ENCODE results near the gene LIME1. TPM values are rescaled to one million over a fixed set of nuclear protein-coding genes. Genes with fewer than 3 reads are reported as not detected.

The LIME1 gene
- total RNA-seq, 1 experiment from 2014 or later = 13.5 TPM

DNA sequence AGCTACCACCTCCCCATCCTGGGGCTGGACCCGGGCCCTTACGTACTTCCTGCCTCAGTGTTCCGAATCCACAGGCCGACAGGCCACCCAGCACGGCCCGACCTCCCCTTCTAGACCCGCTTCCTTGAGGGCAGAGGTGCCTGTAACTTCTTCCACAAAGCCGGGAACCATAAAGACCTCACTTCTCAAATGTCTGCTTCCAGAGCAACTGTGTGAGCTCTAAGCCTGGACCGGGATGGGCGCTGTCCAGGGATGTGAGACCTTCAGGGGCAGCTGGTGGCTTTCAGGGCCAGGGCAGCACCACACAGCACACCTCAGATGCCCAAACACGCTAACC lies 12.4 kb downstream of the LIME1 start:
- Histone ChIP-seq H3K79me2 (ENCODE audit: insufficient read depth, low read length) (no peaks in the 10 kb centered on the region), H3K4ac (ENCODE audit: low read depth, low read length) (no peak overlapping the region), H4K20me1 (ENCODE audit: control insufficient read depth, insufficient read depth, insufficient read length) (no peaks in the 10 kb centered on the region), H2AFZ (ENCODE audit: low read length) (no peak overlapping the region), H3K4me1 (ENCODE audit: insufficient read depth, low read length) (no peaks in the 10 kb centered on the region; the same call in 1 of the 2 replicates), H3K14ac (ENCODE audit: insufficient read depth, low read length) (no peak overlapping the region; the same call in 1 of the 2 replicates), H2AK5ac (ENCODE audit: insufficient read length, low read length) (no peak overlapping the region), H2BK15ac (ENCODE audit: low read depth, low read length) (no peak overlapping the region), H3K18ac (ENCODE audit: insufficient read length, low read depth, low read length) (no peak overlapping the region), H3K9ac (ENCODE audit: extremely low read depth, insufficient read length, low read length) (no peak overlapping the region), H3K4me2 (ENCODE audit: insufficient read depth, insufficient read length, low read length) (no peak overlapping the region), H4K5ac (ENCODE audit: insufficient read length, low read depth, low read length) (no peak overlapping the region), H3K79me1 (ENCODE audit: insufficient read depth, low read depth, low read length, poor library complexity, severe bottlenecking) (no peaks in the 10 kb centered on the region), H3K27ac (ENCODE audit: insufficient read length, low read depth, low read length) (no peak overlapping the region), H3K56ac (ENCODE audit: insufficient read length, low read depth, low read length) (no peak overlapping the region), H4K91ac (ENCODE audit: insufficient read length, low read depth, low read length) (no peak overlapping the region), H2BK120ac (ENCODE audit: low read depth, low read length, poor library complexity, severe bottlenecking) (no peak overlapping the region), H3K27me3 (ENCODE audit: insufficient read depth, low read length) (no peaks in the 10 kb centered on the region), H3K23me2 (ENCODE audit: insufficient read length, low read depth, low read length, poor library complexity, severe bottlenecking) (no peaks in the 10 kb centered on the region), H3K9me3 (ENCODE audit: control insufficient read depth, low read depth, low read length) (no peaks in the 10 kb centered on the region), H4K8ac (replicated peaks; ENCODE audit: insufficient read length, low read depth, low read length) (no peak overlapping the region), H2BK5ac (ENCODE audit: insufficient read length, low read length) (no peak overlapping the region), H3T11ph (ENCODE audit: low read length) (no peak overlapping the region), H2BK20ac (ENCODE audit: low read depth, low read length, poor library complexity, severe bottlenecking) (no peak overlapping the region), H2BK12ac (ENCODE audit: insufficient read length, low read depth, low read length) (no peak overlapping the region), H3K23ac (ENCODE audit: insufficient read length, low read depth, low read length) (no peak overlapping the region)
- WGBS (ENCODE audit: extremely low coverage, insufficient read length, low lambda C conversion rate) = no CpG with 5 or more reads among the region's 11 CpGs
- Mint-ChIP-seq H3K4me3 (no peak overlapping the region), H3K9me3 (no peaks in the 10 kb centered on the region), H3K36me3 (ENCODE audit: insufficient read depth in 1 of 3, low read depth in 3 of 3) (peaks cover 0 to 8% (median 5%) of the 10 kb centered on the region in 3 experiments; a peak in 3 of 7 replicates), H3K4me1 (peaks cover 11 to 19% of the 10 kb centered on the region in 2 experiments), H3K27me3 (ENCODE audit: low read depth) (no peaks in the 10 kb centered on the region), H3K27ac (peak overlapping the region in 2 of 3 experiments; percentile 57 to 58; a peak in 3 of 7 replicates)
- DNase-seq = no peak
- TF ChIP-seq, protein P1, sequence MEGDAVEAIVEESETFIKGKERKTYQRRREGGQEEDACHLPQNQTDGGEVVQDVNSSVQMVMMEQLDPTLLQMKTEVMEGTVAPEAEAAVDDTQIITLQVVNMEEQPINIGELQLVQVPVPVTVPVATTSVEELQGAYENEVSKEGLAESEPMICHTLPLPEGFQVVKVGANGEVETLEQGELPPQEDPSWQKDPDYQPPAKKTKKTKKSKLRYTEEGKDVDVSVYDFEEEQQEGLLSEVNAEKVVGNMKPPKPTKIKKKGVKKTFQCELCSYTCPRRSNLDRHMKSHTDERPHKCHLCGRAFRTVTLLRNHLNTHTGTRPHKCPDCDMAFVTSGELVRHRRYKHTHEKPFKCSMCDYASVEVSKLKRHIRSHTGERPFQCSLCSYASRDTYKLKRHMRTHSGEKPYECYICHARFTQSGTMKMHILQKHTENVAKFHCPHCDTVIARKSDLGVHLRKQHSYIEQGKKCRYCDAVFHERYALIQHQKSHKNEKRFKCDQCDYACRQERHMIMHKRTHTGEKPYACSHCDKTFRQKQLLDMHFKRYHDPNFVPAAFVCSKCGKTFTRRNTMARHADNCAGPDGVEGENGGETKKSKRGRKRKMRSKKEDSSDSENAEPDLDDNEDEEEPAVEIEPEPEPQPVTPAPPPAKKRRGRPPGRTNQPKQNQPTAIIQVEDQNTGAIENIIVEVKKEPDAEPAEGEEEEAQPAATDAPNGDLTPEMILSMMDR (conservative IDR thresholded peaks at IDR 0.05) = no peak
